Stomach (tissue), 9 donors: ENCODE results near the gene CENPX. TPM values are rescaled to one million over a fixed set of nuclear protein-coding genes. Genes with fewer than 3 reads are reported as not detected.

Source experiments
- DNase-seq, 2 donors: peaks; one replicate each; pipeline versions ENCODE4 v3.0.0 to v3.0.0-alpha.2; 2013 to 2019
- H3K27ac ChIP-seq, 5 donors: fragments of 200-600 bp in 4 of 5; sonication (generic) in 4 of 5; one replicate each; pipeline ENCODE4 v1.5.1; 2013 to 2019; ENCODE audit warnings: mild to moderate bottlenecking in 1 of 5, moderate library complexity in 1 of 5
- H3K27me3 ChIP-seq, 3 donors: fragments of 200-600 bp; sonication (generic); one replicate each; pipeline ENCODE4 v1.5.1; 2017 to 2019; ENCODE audit warnings: mixed run types in 1 of 3
- H3K36me3 ChIP-seq, 4 donors: fragments of 200-600 bp; sonication (generic); 1 replicate in 3 of 4; 2 replicates in 1 of 4; pipeline ENCODE4 v1.5.1; 2016 to 2019
- H3K4me1 ChIP-seq, 4 donors: fragments of 200-600 bp; sonication (generic); one replicate each; pipeline ENCODE4 v1.5.1; 2016 to 2019
- H3K4me3 ChIP-seq, 4 donors: fragments of 200-600 bp; sonication (generic) in 3 of 4; one replicate each; pipeline ENCODE4 v1.5.1; 2016 to 2019; ENCODE audit warnings: mild to moderate bottlenecking in 1 of 4
- H3K9me3 ChIP-seq, 4 donors: fragments of 200-600 bp; sonication (generic); one replicate each; pipeline ENCODE4 v1.5.1; 2016 to 2019
- EP300 ChIP-seq: sonication (generic); formaldehyde crosslinking; IDR thresholded peaks from one replicate; pipeline ENCODE4 v1.6.1; 2017; ENCODE audit warnings: antibody characterized with exemption
- POLR2A ChIP-seq, 4 donors: fragments of 450-650 bp; IDR thresholded peaks; one replicate each; pipeline ENCODE4 v1.6.1; 2016; ENCODE audit warnings: antibody characterized with exemption in 4 of 4, control low read depth in 2 of 4, mild to moderate bottlenecking in 1 of 4, moderate library complexity in 1 of 4
- POLR2AphosphoS5 ChIP-seq, 3 donors: sonication (generic); formaldehyde crosslinking; IDR thresholded peaks; one replicate each; pipeline ENCODE4 v1.6.1; 2016; ENCODE audit warnings: antibody characterized with exemption in 3 of 3
- WGBS, 5 donors: extraction: QIAGEN DNeasy Blood & Tissue Kit in 3 of 5; methylation state at CpG; one replicate each; pipeline versions ENCODE4 v1.1.5 to v1.1.7; 2013 to 2018; 5-methylcytosine and 5-hydroxymethylcytosine counted together
- intact Hi-C: fragments of 100-400 bp; cut with DNase I; formaldehyde crosslinking; loops from one replicate; pipeline ENCODE4 v1.15.1; 2023; ENCODE audit warnings: low total_unique reads
- polyA plus RNA-seq, 3 donors: library from polyadenylated mRNA; stranded (reverse); fragments of 200-250 nt; gene quantifications; one replicate each; pipeline ENCODE4 v1.2.3, GENCODE V29; 2013
- total RNA-seq, 5 donors: library from RNA; depleted of rRNA; stranded (reverse); fragments of >200 nt; gene quantifications; one replicate each; pipeline versions ENCODE4 v1.1.0 to v1.2.3, GENCODE V29; 2014 to 2016
- TF ChIP-seq, protein P1 (sequence below), 7 experiments: fragments of 450-650 bp in 4 of 7; fragments of 200-600 bp in 3 of 7; sonication (generic) in 3 of 7; IDR thresholded peaks; one replicate each; pipeline ENCODE4 v1.5.1; 2016 to 2019; ENCODE audit warnings: antibody characterized with exemption in 7 of 7, control low read depth in 2 of 7, mild to moderate bottlenecking in 1 of 7
- donor health status: healthy with polysubstance abuse.
- donor health status: Bipolar disorder and iron deficiency.
- donor health status: healthy.

CENPX gene
- total and polyA plus RNA-seq, 8 donors: 22.0 to 231 (median 151) TPM

DNA sequence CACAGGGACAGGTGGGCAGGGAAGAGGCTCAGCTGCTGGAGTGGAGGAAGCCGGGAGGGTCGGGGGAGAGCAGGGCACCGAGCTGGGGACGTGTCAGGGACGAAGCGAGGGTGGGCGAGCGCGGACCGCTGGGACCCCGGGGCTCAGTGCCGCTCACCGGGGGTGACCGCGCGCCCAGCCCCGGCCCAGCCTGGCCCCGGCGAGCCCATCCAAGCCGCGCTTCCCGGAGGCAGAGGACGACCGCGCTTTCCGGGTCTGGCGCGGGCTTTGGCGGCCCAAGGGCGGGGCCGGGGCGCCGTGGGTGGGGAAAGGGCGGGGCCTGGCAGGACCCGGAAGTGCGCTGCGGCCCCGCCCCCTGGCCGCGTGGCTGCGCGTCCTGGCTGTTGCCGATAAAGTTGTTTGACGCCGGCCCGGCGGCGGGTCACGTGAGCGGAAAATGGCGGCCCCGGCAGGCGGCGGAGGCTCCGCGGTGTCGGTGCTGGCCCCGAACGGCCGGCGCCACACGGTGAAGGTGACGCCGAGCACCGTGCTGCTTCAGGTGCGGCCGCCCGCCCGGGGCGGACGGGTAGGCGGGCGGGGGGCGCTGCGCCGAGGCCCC, 45.4 kb downstream of the CENPX start, which contains the start of gene ASPSCR1:
ASPSCR1 (plus strand) TSS at position 419 of the 598 bp plus-strand sequence; CDS start at position 437, 18 bp downstream.
- Histone ChIP-seq H3K27ac (peak within 1 kb of the TSS; percentile 91 to 98 (median 94)), H3K9me3 (peaks cover 0 to 5% (median 0%) of the 10 kb centered on the region in 4 donors), H3K4me1 (peaks cover 8 to 45% (median 39%) of the 10 kb centered on the region in 4 donors), H3K4me3 (peak within 1 kb of the TSS; percentile 68 to 96 (median 86)), H3K27me3 (no peaks in the 10 kb centered on the region), H3K36me3 (peaks cover 0 to 29% (median 18%) of the 10 kb centered on the region in 4 donors)
- WGBS, 5 donors: 0 to 4% (median 0%) methylated on average over 11 to 76 of the region's 76 CpGs
- peak; percentile 42 to 91 (median 89) for TF ChIP-seq POLR2AphosphoS5 (IDR thresholded peaks at IDR 0.05)
- peak in 1 of 4 donors; percentile 70 for TF ChIP-seq POLR2A (IDR thresholded peaks at IDR 0.05)
- TF ChIP-seq EP300: no peak
- TF ChIP-seq, protein P1, sequence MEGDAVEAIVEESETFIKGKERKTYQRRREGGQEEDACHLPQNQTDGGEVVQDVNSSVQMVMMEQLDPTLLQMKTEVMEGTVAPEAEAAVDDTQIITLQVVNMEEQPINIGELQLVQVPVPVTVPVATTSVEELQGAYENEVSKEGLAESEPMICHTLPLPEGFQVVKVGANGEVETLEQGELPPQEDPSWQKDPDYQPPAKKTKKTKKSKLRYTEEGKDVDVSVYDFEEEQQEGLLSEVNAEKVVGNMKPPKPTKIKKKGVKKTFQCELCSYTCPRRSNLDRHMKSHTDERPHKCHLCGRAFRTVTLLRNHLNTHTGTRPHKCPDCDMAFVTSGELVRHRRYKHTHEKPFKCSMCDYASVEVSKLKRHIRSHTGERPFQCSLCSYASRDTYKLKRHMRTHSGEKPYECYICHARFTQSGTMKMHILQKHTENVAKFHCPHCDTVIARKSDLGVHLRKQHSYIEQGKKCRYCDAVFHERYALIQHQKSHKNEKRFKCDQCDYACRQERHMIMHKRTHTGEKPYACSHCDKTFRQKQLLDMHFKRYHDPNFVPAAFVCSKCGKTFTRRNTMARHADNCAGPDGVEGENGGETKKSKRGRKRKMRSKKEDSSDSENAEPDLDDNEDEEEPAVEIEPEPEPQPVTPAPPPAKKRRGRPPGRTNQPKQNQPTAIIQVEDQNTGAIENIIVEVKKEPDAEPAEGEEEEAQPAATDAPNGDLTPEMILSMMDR (IDR thresholded peaks at IDR 0.05): no peak
- DNase-seq: peak; percentile 94 to 97
- intact Hi-C loops: no loop called here

DNA sequence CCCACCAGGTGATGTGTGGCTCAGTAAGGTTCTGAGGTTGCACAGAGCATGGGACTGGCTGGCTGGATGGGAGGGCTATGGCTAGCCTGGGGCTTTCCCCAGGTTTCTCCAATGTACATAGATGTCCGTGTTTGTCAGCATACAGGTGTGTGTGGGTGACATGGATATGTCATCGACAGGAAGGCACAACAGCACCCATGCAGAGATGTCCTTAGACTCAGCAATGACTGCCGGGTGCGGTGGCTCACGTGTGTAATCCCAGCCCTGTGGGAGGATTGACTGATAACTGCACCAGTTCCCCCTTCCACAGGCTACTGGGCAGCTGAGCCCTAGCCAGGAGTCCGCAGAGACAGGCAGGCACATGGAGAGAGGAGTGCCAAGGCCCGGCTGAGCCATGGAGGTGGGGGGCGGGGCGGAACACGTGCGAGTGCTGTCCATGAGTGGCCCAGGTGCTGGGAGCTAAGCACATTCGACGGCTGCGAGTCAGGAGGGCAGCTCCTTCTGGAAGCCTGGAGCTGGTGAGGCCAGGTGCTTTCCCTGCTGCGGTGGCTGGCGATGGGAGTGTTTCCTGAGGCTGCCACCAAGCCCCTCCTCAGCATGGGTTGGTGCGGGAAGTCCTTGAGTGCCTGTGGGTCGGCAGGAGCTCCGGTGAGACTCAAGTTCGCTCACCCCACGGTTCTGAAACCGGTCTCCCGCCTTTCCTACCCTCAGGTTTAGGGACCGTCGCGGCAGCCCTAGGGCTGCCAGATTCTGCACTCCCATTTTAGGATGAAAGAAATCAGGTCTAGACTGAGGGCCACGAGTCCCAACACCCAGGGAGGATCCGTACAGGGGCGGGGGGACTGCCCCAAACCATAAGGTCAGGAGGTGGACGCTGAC, 46.1 kb downstream of the CENPX start:
- Histone ChIP-seq H3K36me3 (peaks cover 0 to 22% (median 16%) of the 10 kb centered on the region in 4 donors), H3K4me1 (peaks cover 8 to 44% (median 39%) of the 10 kb centered on the region in 4 donors), H3K27me3 (no peaks in the 10 kb centered on the region), H3K27ac (peak overlapping the region; percentile 91 to 98 (median 94)), H3K4me3 (peak overlapping the region; percentile 68 to 96 (median 86)), H3K9me3 (peaks cover 0 to 5% (median 0%) of the 10 kb centered on the region in 4 donors)
- DNase-seq: peak; percentile 69 to 72
- 7 to 25% (median 21%) methylated on average over 15 to 30 of the region's 30 CpGs for WGBS, 5 donors
- TF ChIP-seq, protein P1 (IDR thresholded peaks at IDR 0.05): no peak
- TF ChIP-seq POLR2A (IDR thresholded peaks at IDR 0.05) (no peak), EP300 (no peak), POLR2AphosphoS5 (IDR thresholded peaks at IDR 0.05) (no peak)
- intact Hi-C loops: no loop called here

DNA sequence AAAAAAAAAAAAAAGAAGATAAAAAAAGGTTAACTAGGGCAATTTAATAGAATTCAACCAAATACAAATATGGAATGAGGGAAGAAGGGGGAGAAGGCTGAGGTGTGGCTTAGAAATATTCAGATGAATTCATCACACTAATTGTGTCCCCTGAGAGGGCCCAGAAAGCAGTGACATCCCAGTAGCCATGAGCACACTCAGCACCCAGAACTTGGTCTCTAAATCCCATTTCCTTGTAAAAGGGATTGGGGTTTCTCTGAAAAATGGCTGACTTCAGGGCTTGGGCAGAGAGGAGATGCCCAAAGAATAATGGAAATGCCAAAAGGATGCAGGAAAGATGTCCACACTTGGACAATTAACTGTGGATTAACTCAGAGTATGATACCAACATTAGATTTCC, 49.2 kb downstream of the CENPX start:
- Histone ChIP-seq H3K9me3 (peaks cover 0 to 5% (median 0%) of the 10 kb centered on the region in 4 donors), H3K4me1 (peaks cover 3 to 21% (median 18%) of the 10 kb centered on the region in 4 donors), H3K27me3 (peaks cover 0 to 15% (median 0%) of the 10 kb centered on the region in 3 donors), H3K27ac (no peak overlapping the region), H3K36me3 (no peaks in the 10 kb centered on the region), H3K4me3 (no peak overlapping the region)
- TF ChIP-seq, protein P1 (IDR thresholded peaks at IDR 0.05): no peak
- TF ChIP-seq POLR2A (IDR thresholded peaks at IDR 0.05) (no peak), POLR2AphosphoS5 (IDR thresholded peaks at IDR 0.05) (no peak), EP300 (no peak)
- intact Hi-C loops: no loop called here
- DNase-seq: no peak
